ENCODE results near the gene APP.

DNA sequence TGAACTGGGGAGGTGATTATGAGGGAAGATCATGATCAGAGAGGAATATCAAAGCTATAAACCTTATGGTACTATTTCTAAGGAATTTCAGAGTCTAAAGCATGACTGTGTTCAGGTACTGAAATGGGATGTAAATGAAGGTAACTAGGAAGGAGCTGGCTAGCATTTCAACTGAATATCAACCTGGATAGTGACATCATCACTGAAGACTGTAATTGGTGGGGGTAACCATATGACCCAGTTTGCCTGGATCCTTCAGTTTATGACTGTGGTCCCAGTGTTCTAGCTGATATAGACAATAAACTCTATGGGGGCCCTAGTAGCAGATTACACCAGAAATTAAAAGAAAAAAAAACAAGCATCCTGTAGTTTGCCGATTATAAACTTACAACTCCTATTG, 120.8 kb downstream of the APP start:
- TF ChIP-seq, protein P1, sequence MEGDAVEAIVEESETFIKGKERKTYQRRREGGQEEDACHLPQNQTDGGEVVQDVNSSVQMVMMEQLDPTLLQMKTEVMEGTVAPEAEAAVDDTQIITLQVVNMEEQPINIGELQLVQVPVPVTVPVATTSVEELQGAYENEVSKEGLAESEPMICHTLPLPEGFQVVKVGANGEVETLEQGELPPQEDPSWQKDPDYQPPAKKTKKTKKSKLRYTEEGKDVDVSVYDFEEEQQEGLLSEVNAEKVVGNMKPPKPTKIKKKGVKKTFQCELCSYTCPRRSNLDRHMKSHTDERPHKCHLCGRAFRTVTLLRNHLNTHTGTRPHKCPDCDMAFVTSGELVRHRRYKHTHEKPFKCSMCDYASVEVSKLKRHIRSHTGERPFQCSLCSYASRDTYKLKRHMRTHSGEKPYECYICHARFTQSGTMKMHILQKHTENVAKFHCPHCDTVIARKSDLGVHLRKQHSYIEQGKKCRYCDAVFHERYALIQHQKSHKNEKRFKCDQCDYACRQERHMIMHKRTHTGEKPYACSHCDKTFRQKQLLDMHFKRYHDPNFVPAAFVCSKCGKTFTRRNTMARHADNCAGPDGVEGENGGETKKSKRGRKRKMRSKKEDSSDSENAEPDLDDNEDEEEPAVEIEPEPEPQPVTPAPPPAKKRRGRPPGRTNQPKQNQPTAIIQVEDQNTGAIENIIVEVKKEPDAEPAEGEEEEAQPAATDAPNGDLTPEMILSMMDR (IDR thresholded peaks at IDR 0.05) = no peak
- TF ChIP-seq POLR2A (IDR thresholded peaks at IDR 0.05) (no peak), EP300 (IDR thresholded peaks at IDR 0.05) (no peak), POLR2AphosphoS5 (IDR thresholded peaks at IDR 0.05) (no peak)
